Measurements from ENCODE around the gene CEACAM20. TPM values are rescaled to one million over a fixed set of nuclear protein-coding genes. Genes with fewer than 3 reads are reported as not detected.

Gene CEACAM20
- total and polyA plus RNA-seq, 8 donors: not detected

- peaks cover 0 to 19% (median 10%) of the 10 kb centered on the region in 3 donors for H3K36me3 ChIP-seq
Observed at GRCh38 chr19:44499962-44500949, 29.2 kb downstream of the CEACAM20 start, which contains the start of gene ZNF180. ZNF180 (minus strand) TSS chr19:44500522; CDS start chr19:44497334, 3,188 bp downstream.

GRCh38 chr19:44499559-44499958 lies 29.9 kb downstream of the CEACAM20 start:
- TF ChIP-seq CTCF (IDR thresholded peaks at IDR 0.05): no peak
- WGBS, 2 donors: 15% methylated on average over 6 of the region's 6 CpGs

More at GRCh38 chr19:44499962-44500949, 29.2 kb downstream of the CEACAM20 start, which contains the start of gene ZNF180:
- peaks cover 0 to 3% (median 0%) of the 10 kb centered on the region in 4 donors for H3K9me3 ChIP-seq
- peak within 1 kb of the TSS; percentile 59 to 88 (median 80) for H3K27ac ChIP-seq
- DNase-seq (peak; percentile 93 to 98 (median 96)), ATAC-seq (peak; percentile 95 to 99 (median 98)), FAIRE-seq (no peak)
- peaks cover 0 to 12% (median 6%) of the 10 kb centered on the region in 3 donors for H3K4me1 ChIP-seq
- intact Hi-C loops (cut with DNase I): no loop called here
- TF ChIP-seq CTCF (IDR thresholded peaks at IDR 0.05): peak in 3 of 4 donors; percentile 31 to 59 (median 42)
- H3K27me3 ChIP-seq: no peaks in the 10 kb centered on the region
- 0% methylated on average over 72 to 78 of the region's 78 CpGs for WGBS, 2 donors
- peak within 1 kb of the TSS; percentile 50 to 77 (median 69) for H3K4me3 ChIP-seq

GRCh38 chr19:44498988-44499387 lies 30.5 kb downstream of the CEACAM20 start:
- DNase-seq (peak in 3 of 6 donors; percentile 15 to 66 (median 53)), ATAC-seq (no peak)
- WGBS, 2 donors: 95 to 96% methylated on average over 9 of the region's 9 CpGs

More at GRCh38 chr19:44499559-44499958, 29.9 kb downstream of the CEACAM20 start:
- no peak overlapping the region for H3K27ac ChIP-seq
- DNase-seq: peak in 1 of 6 donors; percentile 10
- intact Hi-C loops (cut with DNase I): no loop called here
- peak overlapping the region; percentile 50 to 77 (median 69) for H3K4me3 ChIP-seq
- ATAC-seq: no peak
- H3K4me1 ChIP-seq: peaks cover 0 to 12% (median 6%) of the 10 kb centered on the region in 3 donors
- peaks cover 0 to 3% (median 0%) of the 10 kb centered on the region in 4 donors for H3K9me3 ChIP-seq
- FAIRE-seq: no peak
- H3K36me3 ChIP-seq: peaks cover 3 to 26% (median 17%) of the 10 kb centered on the region in 3 donors
- H3K27me3 ChIP-seq: no peaks in the 10 kb centered on the region

GRCh38 chr19:44496711-44497110 lies 32.8 kb downstream of the CEACAM20 start:
- FAIRE-seq (no peak), DNase-seq (no peak), ATAC-seq (no peak)
- Histone ChIP-seq H3K27ac (no peak overlapping the region), H3K36me3 (peaks cover 3 to 55% (median 30%) of the 10 kb centered on the region in 3 donors), H3K9me3 (peaks cover 0 to 12% (median 1%) of the 10 kb centered on the region in 4 donors), H3K27me3 (no peaks in the 10 kb centered on the region), H3K4me1 (peaks cover 0 to 12% (median 6%) of the 10 kb centered on the region in 3 donors), H3K4me3 (no peak overlapping the region)
- no peak for TF ChIP-seq CTCF (IDR thresholded peaks at IDR 0.05)
- WGBS, 2 donors: 99 to 100% methylated on average over 1 of the region's 1 CpG
- intact Hi-C loops (cut with DNase I): no loop called here

More at GRCh38 chr19:44498988-44499387, 30.5 kb downstream of the CEACAM20 start:
- no peak for TF ChIP-seq CTCF (IDR thresholded peaks at IDR 0.05)
- H3K27me3 ChIP-seq: no peaks in the 10 kb centered on the region
- FAIRE-seq: no peak
- H3K4me1 ChIP-seq: peaks cover 0 to 12% (median 6%) of the 10 kb centered on the region in 3 donors
- peaks cover 3 to 32% (median 23%) of the 10 kb centered on the region in 3 donors for H3K36me3 ChIP-seq
- peaks cover 0 to 3% (median under 1%) of the 10 kb centered on the region in 4 donors for H3K9me3 ChIP-seq
- H3K4me3 ChIP-seq: peak overlapping the region in 1 of 4 donors; percentile 77
- no peak overlapping the region for H3K27ac ChIP-seq
- intact Hi-C loops (cut with DNase I): no loop called here
